ENCODE measurements around the gene HIPK2. TPM values are rescaled to one million over a fixed set of nuclear protein-coding genes. Genes with fewer than 3 reads are reported as not detected.
A peak's percentile ranks its signal among the peaks of the same experiment; 100 is the strongest.

The HIPK2 gene
- total RNA-seq, 2 donors from 2014 or later = 22.1 to 26.4 TPM

DNA sequence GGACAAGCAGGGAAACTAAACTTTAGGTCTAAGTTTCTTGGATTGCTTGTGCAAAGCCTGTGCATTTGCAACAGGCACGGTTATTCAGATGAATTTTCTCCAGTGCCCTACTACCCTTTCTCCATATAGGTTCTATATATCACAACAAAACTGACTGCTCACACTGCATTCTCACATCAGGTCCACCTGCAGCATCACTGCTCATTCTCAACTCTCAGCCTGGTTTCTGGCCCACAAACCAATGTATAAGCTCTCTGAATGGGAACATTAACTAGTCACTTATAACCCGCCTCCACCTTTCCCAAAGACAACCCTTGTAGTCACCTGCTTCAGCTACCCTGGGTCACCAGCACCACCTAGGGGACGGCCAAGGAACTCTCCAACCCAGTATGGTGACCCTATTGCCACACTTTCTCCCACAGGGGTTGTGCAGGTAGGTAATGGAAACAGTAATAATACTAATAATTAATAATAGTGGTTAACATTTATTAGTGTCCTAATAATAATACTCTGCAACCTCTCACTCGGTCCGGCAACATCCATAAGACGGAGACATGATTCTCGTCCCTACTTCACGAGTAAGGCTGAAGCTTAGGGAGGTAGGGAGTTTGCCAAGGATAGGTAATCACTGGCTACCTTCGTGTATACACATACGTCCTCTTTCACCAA is 157.0 kb downstream of the HIPK2 start:
- peak; percentile 40 to 60 (median 46) for DNase-seq
- Histone ChIP-seq H3K9me3 (no peaks in the 10 kb centered on the region), H3K4me1 (no peaks in the 10 kb centered on the region), H3K4me3 (no peak overlapping the region), H3K36me3 (replicated peaks in 1 of 2; ENCODE audit: insufficient read depth in 1 of 2, low read depth in 2 of 2) (peaks cover 0 to 8% of the 10 kb centered on the region in 2 donors), H3K27ac (no peak overlapping the region), H3K27me3 (no peaks in the 10 kb centered on the region)
- intact Hi-C loops (cut with DNase I) = loop anchor here (10.0 kb wide), 1 partner anchor 374 kb away; no protein-coding TSS in a partner anchor
- peak; percentile 29 to 63 (median 56) for TF ChIP-seq CTCF (IDR thresholded peaks at IDR 0.05)
- TF ChIP-seq POLR2A (IDR thresholded peaks at IDR 0.05) = no peak
- ATAC-seq = peak; percentile 62
- 74 to 77% methylated on average over 10 of the region's 10 CpGs for WGBS, 2 donors

DNA sequence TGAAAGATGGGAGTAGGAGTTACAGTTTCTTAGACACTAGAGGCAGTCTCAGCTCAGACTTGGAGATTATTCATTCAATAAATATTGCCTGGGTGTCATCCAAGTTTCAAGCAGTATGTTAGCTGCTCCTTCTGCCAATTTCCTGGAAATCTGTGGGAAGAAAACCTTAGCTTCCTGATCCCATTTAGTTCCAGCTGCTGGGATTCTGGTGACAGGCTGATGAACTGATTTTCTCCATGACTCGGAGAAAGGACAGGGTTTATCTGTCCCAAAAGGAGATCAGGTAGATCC is 158.5 kb downstream of the HIPK2 start:
- 65 to 72% methylated on average over 1 of the region's 1 CpG for WGBS, 2 donors
- TF ChIP-seq CTCF (IDR thresholded peaks at IDR 0.05) = no peak
- no peak for TF ChIP-seq POLR2A (IDR thresholded peaks at IDR 0.05)
- H3K27ac ChIP-seq = no peak overlapping the region
- H3K36me3 ChIP-seq (replicated peaks in 1 of 2; ENCODE audit: insufficient read depth in 1 of 2, low read depth in 2 of 2) = peaks cover 0 to 6% of the 10 kb centered on the region in 2 donors
- no peaks in the 10 kb centered on the region for H3K9me3 ChIP-seq
- intact Hi-C loops (cut with DNase I) = no loop called here
- no peak for DNase-seq
- H3K4me1 ChIP-seq = no peaks in the 10 kb centered on the region
- ATAC-seq = peak; percentile 30
- no peak overlapping the region for H3K4me3 ChIP-seq
- H3K27me3 ChIP-seq = no peaks in the 10 kb centered on the region

- ATAC-seq = peak; percentile 36
- Histone ChIP-seq H3K36me3 (replicated peaks in 1 of 2; ENCODE audit: insufficient read depth in 1 of 2, low read depth in 2 of 2) (peaks cover 0 to 10% of the 10 kb centered on the region in 2 donors), H3K27me3 (no peaks in the 10 kb centered on the region), H3K9me3 (no peaks in the 10 kb centered on the region), H3K4me3 (no peak overlapping the region), H3K4me1 (no peaks in the 10 kb centered on the region), H3K27ac (no peak overlapping the region)
- WGBS, 2 donors = 85% methylated on average over 10 of the region's 10 CpGs
- intact Hi-C loops (cut with DNase I) = no loop called here
- TF ChIP-seq CTCF (IDR thresholded peaks at IDR 0.05) = peak; percentile 17 to 48 (median 44)
- TF ChIP-seq POLR2A (IDR thresholded peaks at IDR 0.05) = no peak
- DNase-seq = peak; percentile 38 to 63 (median 43)
These were observed 159.1 kb downstream of the HIPK2 start for GRCh38 chr7:139618482-139619366.

DNA sequence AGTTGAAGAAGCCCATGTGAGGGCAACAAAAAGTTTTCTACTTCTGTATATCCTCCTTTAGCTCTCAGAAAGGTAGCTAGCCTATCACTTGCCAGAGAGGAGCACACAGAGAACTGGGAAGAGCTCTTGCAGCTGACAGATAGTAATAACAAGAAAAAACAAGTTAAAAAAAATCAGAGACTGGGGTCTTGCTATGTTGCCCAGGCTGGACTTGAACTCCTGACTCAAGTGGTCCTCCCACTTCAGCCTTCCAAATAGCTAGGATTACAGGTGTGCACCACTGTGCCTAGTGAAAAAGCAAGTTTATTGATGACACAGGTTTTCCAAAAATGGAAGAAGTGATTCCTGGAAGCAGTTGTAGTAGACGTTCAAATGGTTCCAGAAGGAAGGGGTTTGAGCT is 160.7 kb downstream of the HIPK2 start:
- 76 to 92% methylated on average over 1 of the region's 1 CpG for WGBS, 2 donors
- H3K36me3 ChIP-seq (replicated peaks in 1 of 2; ENCODE audit: insufficient read depth in 1 of 2, low read depth in 2 of 2) = peaks cover 0 to 18% of the 10 kb centered on the region in 2 donors

More for the DNA sequence above, 160.7 kb downstream of the HIPK2 start:
- no peaks in the 10 kb centered on the region for H3K4me1 ChIP-seq
- ATAC-seq = no peak
- H3K27me3 ChIP-seq = no peaks in the 10 kb centered on the region
- H3K4me3 ChIP-seq = no peak overlapping the region
- TF ChIP-seq CTCF (IDR thresholded peaks at IDR 0.05) (no peak), POLR2A (IDR thresholded peaks at IDR 0.05) (no peak)
- intact Hi-C loops (cut with DNase I) = no loop called here
- H3K9me3 ChIP-seq = no peaks in the 10 kb centered on the region
- no peak overlapping the region for H3K27ac ChIP-seq
- DNase-seq = no peak

Data from body of pancreas (tissue), 4 donors.